NCI-H524 treated with DMSO at 0.1 percent for 48 hours (cell line): ENCODE results near the gene SPNS1.
A peak's percentile ranks its signal among the peaks of the same experiment; 100 is the strongest.
"Not testable (repeated sequence)": the region's sequence is repeated elsewhere in the genome, so short reads cannot be mapped to it uniquely, and the experiment has no call there.

ENCODE experiments used
- DNase-seq: peaks from one replicate; lab custom pipeline; 2025; lab: John Stamatoyannopoulos, UW

SPNS1 gene

GRCh38 chr16:28958216-28958615 is 16.4 kb upstream of the SPNS1 start:
- no peak for DNase-seq

DNA sequence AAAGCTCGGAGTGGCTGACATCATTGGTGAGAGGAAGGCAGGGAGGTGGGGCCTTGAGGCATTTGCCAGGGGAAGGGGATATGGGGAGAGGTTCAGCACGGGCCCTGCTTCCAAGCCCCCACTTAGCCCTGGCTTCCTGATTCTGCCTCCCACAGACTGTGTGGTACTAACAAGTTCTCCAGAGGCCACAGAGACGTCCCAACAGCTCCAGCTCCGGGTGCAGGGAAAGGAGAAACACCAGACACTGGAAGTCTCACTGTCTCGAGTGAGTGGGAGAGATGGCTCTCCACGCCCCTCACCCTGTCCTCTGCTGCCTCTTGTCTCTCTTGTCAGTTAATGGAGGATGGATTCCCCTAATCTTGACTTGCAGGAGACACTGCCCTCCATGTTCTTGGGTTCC is 15.7 kb upstream of the SPNS1 start:
- no peak for DNase-seq

DNA sequence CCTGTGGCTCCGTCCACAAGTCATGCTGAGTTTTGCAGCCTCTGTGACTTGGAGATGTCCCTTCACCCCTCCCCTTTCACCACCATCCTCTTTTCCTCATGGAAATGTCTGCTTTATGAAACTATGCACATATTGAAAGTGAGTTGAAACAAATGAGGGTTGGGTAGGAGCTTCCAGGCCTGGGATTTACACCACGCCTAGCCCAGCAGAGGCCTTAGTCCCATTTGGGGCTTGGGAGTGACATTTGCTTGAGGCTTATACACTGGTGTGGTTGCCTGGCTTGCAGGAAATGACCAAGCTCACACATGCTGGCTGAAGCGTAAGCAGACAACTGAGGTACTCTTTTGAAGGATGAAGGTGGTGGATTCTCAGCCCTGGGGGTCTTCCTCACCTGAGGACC is 10.5 kb upstream of the SPNS1 start:
- DNase-seq: no peak

DNA sequence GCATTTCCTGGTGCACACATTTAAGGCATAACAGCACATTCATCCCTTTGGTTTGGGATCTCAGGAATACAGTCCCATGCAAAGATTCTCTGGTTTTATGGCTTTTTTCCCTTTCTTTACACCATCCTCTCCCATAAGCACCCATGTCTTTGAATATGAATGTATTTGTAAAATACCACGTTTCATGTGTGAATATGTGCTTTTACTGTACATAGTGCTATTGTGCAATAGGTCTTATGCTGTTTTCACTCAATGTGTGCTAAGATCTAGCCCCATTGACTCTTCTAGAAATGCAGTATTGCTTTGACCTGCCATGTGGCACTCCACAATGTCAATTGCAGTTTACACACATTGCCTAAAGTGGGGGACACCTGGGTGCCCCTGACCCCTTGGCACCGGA is 10.1 kb upstream of the SPNS1 start:
- DNase-seq: no peak

- DNase-seq: no peak
Measured at GRCh38 chr16:28967156-28967555, 7.4 kb upstream of the SPNS1 start.

DNA sequence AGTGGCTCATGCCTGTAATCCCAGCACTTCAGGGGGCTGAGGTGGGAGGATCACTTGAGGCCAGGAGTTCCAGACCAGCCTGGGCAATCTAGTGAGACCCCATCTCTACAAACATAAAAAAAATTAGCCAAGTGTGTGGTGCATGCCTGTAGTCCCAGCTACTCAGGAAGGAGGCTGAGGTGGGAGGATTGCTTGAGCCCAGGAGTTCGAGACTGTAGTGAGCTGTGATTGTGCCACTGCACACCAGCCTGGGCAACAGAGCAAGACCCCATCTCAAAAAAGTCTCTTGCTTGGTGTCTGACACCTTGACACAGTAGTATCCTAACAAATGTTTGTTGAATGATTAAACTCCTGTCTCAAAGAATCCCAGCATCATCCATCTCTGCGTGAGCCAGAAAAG is 4.9 kb upstream of the SPNS1 start:
- DNase-seq: not testable (repeated sequence)

- DNase-seq: peak; percentile 66
Measured at GRCh38 chr16:28974007-28974436, 556 bp upstream of the SPNS1 start.

GRCh38 chr16:28975158-28975599 is 601 bp downstream of the SPNS1 start:
- DNase-seq: no peak

GRCh38 chr16:28977703-28978662 is 3.4 kb downstream of the SPNS1 start:
- no peak for DNase-seq

DNA sequence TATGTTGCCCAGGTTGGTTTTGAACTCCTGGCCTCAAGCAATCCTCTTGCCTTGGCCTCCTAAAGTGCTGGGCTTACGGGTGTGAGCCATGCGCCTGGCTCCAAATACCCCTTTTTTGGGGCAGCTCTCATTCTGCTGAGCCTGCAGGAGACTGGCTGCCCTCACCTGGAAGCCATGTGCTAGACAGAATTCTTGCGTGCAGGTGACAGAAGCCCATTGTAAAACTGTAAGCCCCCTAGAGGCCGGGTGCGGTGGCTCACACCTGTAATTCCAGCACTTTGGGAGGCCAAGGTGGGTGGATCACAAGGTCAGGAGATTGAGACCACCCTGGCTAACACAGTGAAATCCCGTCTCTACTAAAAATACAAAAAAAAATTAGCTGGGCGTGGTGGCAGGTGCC is 5.8 kb downstream of the SPNS1 start:
- not testable (repeated sequence) for DNase-seq

- DNase-seq: no peak
Measured at GRCh38 chr16:28980929-28981328, 6.4 kb downstream of the SPNS1 start.

DNA sequence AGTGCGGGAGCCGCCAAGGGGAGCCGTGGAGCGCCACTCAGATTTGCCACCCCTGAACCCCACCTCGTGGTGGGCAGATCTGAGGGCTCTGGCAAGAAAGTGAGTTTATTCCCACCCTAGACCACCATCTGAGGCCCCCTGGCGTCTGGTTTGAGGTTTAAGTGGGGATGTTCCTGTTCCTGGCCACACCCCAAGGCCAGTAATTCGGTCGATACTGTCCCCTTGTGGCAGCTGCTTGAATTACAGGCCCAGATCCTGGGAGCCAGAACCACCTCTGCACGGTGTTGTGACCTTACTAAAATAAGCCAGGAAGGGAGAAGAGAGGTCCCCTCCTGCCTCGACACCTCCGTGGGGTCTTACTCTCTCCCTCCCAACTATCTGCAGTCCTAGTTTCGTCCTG is 6.9 kb downstream of the SPNS1 start:
- no peak for DNase-seq

GRCh38 chr16:28982418-28982817 is 7.8 kb downstream of the SPNS1 start:
- DNase-seq: no peak

GRCh38 chr16:28982949-28983348 is 8.4 kb downstream of the SPNS1 start:
- no peak for DNase-seq

- DNase-seq: no peak
Measured at GRCh38 chr16:28983644-28984043, 9.1 kb downstream of the SPNS1 start.

- no peak for DNase-seq
Measured at GRCh38 chr16:28984091-28984490, 9.5 kb downstream of the SPNS1 start.

- DNase-seq: no peak
Measured at GRCh38 chr16:28984619-28985135, 10.1 kb downstream of the SPNS1 start, which contains the start of gene LAT. LAT (plus strand) TSS chr16:28985052; CDS start chr16:28985418, 366 bp downstream.

- no peak for DNase-seq
Measured at GRCh38 chr16:28985211-28986041, 10.8 kb downstream of the SPNS1 start.

DNA sequence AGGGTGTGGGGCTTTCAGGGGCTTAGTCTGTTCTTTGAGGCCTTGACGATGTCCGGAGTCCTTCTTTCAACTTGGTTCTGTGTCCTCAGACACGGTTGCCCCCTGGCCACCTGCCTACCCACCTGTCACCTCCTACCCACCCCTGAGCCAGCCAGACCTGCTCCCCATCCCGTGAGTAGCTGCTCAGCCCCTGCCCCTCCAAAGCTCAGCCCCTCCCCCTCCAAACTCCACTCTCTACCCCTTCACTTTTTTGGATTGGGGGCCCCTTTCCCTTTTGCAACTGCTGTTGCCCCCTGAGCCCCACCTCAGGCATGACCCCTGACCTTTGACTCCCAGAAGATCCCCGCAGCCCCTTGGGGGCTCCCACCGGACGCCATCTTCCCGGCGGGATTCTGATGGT is 11.5 kb downstream of the SPNS1 start:
- no peak for DNase-seq

GRCh38 chr16:28986492-28986891 is 11.9 kb downstream of the SPNS1 start:
- DNase-seq: no peak

DNA sequence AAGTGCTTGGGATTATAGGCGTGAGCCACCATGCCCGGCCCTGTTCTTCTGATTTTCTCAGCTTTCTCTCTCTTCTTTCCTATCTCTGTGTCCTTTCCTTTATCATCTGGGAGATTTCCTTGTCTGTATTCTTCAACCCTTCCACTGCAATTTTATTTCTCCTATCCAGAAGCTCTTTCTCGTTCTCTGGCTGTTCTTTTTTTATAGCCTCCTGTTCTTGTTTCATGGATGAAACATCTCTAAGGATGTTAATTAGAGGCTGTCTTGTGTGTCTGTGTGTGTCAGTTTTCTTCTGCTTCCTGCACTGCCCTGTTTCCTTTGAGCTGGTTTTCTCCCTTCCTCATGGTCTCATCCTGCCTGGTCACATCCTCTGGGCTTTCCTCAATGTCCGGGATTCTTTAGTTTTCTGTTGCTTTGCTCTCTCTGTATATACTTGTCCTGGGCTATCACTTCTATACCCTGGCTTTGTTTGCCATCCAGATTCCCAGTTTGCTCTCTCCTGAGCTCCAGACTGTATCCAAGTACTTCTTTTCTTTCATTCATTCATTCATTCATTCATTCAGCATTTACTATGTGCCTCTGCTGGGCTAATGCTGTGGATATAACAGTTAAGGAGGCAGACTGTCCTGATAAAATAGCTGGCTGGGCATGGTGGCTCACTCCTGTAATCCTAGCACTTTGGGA is 12.7 kb downstream of the SPNS1 start:
- DNase-seq: no peak

DNA sequence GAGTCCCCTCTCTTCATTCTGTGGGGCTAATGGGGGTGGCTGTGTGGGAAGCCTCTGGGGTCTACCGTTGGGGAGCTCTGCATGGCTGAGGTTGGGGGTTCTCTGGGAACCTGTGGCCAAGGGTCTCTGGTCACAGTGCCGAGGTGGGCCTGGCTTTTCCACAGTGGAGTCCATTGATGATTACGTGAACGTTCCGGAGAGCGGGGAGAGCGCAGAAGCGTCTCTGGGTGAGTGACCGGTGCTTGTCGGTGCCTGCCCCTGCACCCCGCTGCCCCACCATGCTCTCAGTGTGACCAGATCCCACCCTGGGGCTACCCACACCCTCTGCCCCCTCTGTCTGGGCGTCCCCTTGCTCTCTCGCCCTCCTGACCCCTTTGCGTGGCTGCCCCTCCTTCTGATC is 14.8 kb downstream of the SPNS1 start:
- DNase-seq: no peak
